ENCODE measurements around the gene GOLGA3. TPM values are rescaled to one million over a fixed set of nuclear protein-coding genes. Genes with fewer than 3 reads are reported as not detected.
"Not testable (repeated sequence)": the region's sequence is repeated elsewhere in the genome, so short reads cannot be mapped to it uniquely, and the experiment has no call there.

Gene GOLGA3
- total RNA-seq, 2 donors from 2014 or later: 38.2 to 43.5 TPM

GRCh38 chr12:132858718-132859266, 30.1 kb upstream of the GOLGA3 start:
- no peaks in the 10 kb centered on the region for H3K27me3 ChIP-seq (ENCODE audit: control insufficient read depth, insufficient read depth, low read length, poor library complexity, severe bottlenecking)
- H3K4me3 ChIP-seq (ENCODE audit: low read length): no peak overlapping the region
- H3K27ac ChIP-seq (ENCODE audit: low read depth, low read length): no peak overlapping the region
- H3K9me3 ChIP-seq (ENCODE audit: control insufficient read depth, low read length): no peaks in the 10 kb centered on the region
- Mint-ChIP-seq H3K4me1 (no peaks in the 10 kb centered on the region), H3K36me3 (ENCODE audit: low read depth) (peaks cover 63% of the 10 kb centered on the region), H3K4me3 (no peak overlapping the region), H3K27ac (no peak overlapping the region), H3K9me3 (no peaks in the 10 kb centered on the region), H3K27me3 (ENCODE audit: insufficient read depth) (no peaks in the 10 kb centered on the region)
- no peak for TF ChIP-seq CTCF (conservative IDR thresholded peaks at IDR 0.05)
- no peak overlapping the region for H3K9ac ChIP-seq (ENCODE audit: extremely low read depth, low read length, poor library complexity, severe bottlenecking)
- 93 to 99% methylated on average over 17 to 18 of the region's 18 CpGs for WGBS, 2 experiments (ENCODE audit: insufficient coverage in 1 of 2, insufficient read length in 1 of 2)
- H3K36me3 ChIP-seq (ENCODE audit: control insufficient read depth, insufficient read depth, low read length): peaks cover 60% of the 10 kb centered on the region
- H3K4me1 ChIP-seq (ENCODE audit: control insufficient read depth, insufficient read depth, low read length): no peaks in the 10 kb centered on the region
- DNase-seq: no peak

GRCh38 chr12:132857019-132857418, 28.4 kb upstream of the GOLGA3 start:
- 90 to 91% methylated on average over 16 to 21 of the region's 21 CpGs for WGBS, 2 experiments (ENCODE audit: insufficient coverage in 1 of 2, insufficient read length in 1 of 2)
- not testable (repeated sequence) for H3K9me3 Mint-ChIP-seq; H3K4me1 Mint-ChIP-seq; H3K27ac ChIP-seq (ENCODE audit: low read depth, low read length); H3K4me3 ChIP-seq (ENCODE audit: low read length); H3K9me3 ChIP-seq (ENCODE audit: control insufficient read depth, low read length); H3K27ac Mint-ChIP-seq; H3K27me3 ChIP-seq (ENCODE audit: control insufficient read depth, insufficient read depth, low read length, poor library complexity, severe bottlenecking); H3K27me3 Mint-ChIP-seq (ENCODE audit: insufficient read depth); DNase-seq; H3K4me3 Mint-ChIP-seq; H3K9ac ChIP-seq (ENCODE audit: extremely low read depth, low read length, poor library complexity, severe bottlenecking); H3K4me1 ChIP-seq (ENCODE audit: control insufficient read depth, insufficient read depth, low read length)
- peaks cover 64% of the 10 kb centered on the region for H3K36me3 ChIP-seq (ENCODE audit: control insufficient read depth, insufficient read depth, low read length)
- H3K36me3 Mint-ChIP-seq (ENCODE audit: low read depth): peaks cover 69% of the 10 kb centered on the region

- Mint-ChIP-seq H3K36me3 (ENCODE audit: low read depth) (peaks cover 68% of the 10 kb centered on the region), H3K27me3 (ENCODE audit: insufficient read depth) (no peaks in the 10 kb centered on the region), H3K4me1 (no peaks in the 10 kb centered on the region), H3K9me3 (no peaks in the 10 kb centered on the region), H3K4me3 (no peak overlapping the region), H3K27ac (no peak overlapping the region)
- H3K9ac ChIP-seq (ENCODE audit: extremely low read depth, low read length, poor library complexity, severe bottlenecking): no peak overlapping the region
- peaks cover 60% of the 10 kb centered on the region for H3K36me3 ChIP-seq (ENCODE audit: control insufficient read depth, insufficient read depth, low read length)
- no peak overlapping the region for H3K27ac ChIP-seq (ENCODE audit: low read depth, low read length)
- TF ChIP-seq CTCF (conservative IDR thresholded peaks at IDR 0.05): no peak
- 92 to 98% methylated on average over 3 to 17 of the region's 17 CpGs for WGBS, 2 experiments (ENCODE audit: insufficient coverage in 1 of 2, insufficient read length in 1 of 2)
- no peaks in the 10 kb centered on the region for H3K4me1 ChIP-seq (ENCODE audit: control insufficient read depth, insufficient read depth, low read length)
- H3K27me3 ChIP-seq (ENCODE audit: control insufficient read depth, insufficient read depth, low read length, poor library complexity, severe bottlenecking): no peaks in the 10 kb centered on the region
- no peak overlapping the region for H3K4me3 ChIP-seq (ENCODE audit: low read length)
- DNase-seq: no peak
- H3K9me3 ChIP-seq (ENCODE audit: control insufficient read depth, low read length): no peaks in the 10 kb centered on the region
Measured at GRCh38 chr12:132856581-132856980, 27.9 kb upstream of the GOLGA3 start.

- H3K27ac ChIP-seq (ENCODE audit: low read depth, low read length); DNase-seq; H3K4me1 ChIP-seq (ENCODE audit: control insufficient read depth, insufficient read depth, low read length); H3K4me3 Mint-ChIP-seq; H3K27ac Mint-ChIP-seq; H3K9ac ChIP-seq (ENCODE audit: extremely low read depth, low read length, poor library complexity, severe bottlenecking); H3K9me3 Mint-ChIP-seq; H3K4me3 ChIP-seq (ENCODE audit: low read length); H3K27me3 Mint-ChIP-seq (ENCODE audit: insufficient read depth); H3K27me3 ChIP-seq (ENCODE audit: control insufficient read depth, insufficient read depth, low read length, poor library complexity, severe bottlenecking); H3K4me1 Mint-ChIP-seq; H3K9me3 ChIP-seq (ENCODE audit: control insufficient read depth, low read length): not testable (repeated sequence)
- peaks cover 57% of the 10 kb centered on the region for H3K36me3 ChIP-seq (ENCODE audit: control insufficient read depth, insufficient read depth, low read length)
- peaks cover 68% of the 10 kb centered on the region for H3K36me3 Mint-ChIP-seq (ENCODE audit: low read depth)
- 97 to 100% methylated on average over 14 of the region's 14 CpGs for WGBS, 2 experiments (ENCODE audit: insufficient coverage in 1 of 2, insufficient read length in 1 of 2)
Measured at GRCh38 chr12:132855211-132855610, 26.5 kb upstream of the GOLGA3 start.
